ENCODE results near the gene TSPAN5.

DNA sequence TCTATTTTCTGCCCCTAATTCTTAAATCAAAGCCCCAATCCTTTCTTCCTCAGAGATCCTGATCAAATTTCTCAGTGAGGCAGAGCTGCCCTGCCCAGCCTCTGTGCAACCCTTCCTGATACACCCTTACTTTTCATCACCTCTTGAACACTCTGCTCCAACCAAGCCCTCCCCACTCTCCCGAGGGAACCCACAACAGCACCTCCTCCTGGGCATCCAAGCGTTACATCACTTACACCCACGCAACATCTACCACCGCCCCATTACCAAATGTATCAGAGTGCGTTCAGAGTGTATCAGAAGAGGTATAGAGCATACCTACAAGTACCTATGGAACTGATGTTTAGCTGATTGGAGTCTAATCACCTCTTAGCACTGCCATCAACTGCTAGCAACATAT is 210.8 kb downstream of the TSPAN5 start:
- TF ChIP-seq GATA2 (CRISPR knock-in tag; IDR thresholded peaks at IDR 0.05) (no peak), JUND (IDR thresholded peaks at IDR 0.05) (no peak)
- TF ChIP-seq, protein P1, sequence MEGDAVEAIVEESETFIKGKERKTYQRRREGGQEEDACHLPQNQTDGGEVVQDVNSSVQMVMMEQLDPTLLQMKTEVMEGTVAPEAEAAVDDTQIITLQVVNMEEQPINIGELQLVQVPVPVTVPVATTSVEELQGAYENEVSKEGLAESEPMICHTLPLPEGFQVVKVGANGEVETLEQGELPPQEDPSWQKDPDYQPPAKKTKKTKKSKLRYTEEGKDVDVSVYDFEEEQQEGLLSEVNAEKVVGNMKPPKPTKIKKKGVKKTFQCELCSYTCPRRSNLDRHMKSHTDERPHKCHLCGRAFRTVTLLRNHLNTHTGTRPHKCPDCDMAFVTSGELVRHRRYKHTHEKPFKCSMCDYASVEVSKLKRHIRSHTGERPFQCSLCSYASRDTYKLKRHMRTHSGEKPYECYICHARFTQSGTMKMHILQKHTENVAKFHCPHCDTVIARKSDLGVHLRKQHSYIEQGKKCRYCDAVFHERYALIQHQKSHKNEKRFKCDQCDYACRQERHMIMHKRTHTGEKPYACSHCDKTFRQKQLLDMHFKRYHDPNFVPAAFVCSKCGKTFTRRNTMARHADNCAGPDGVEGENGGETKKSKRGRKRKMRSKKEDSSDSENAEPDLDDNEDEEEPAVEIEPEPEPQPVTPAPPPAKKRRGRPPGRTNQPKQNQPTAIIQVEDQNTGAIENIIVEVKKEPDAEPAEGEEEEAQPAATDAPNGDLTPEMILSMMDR (IDR thresholded peaks at IDR 0.05): no peak; the same call in 1 of the 2 replicates

Data from SK-N-SH (cell line).